GM18507 (cell line): ENCODE data around the gene RPRD2.
"Not testable (repeated sequence)": the region's sequence is repeated elsewhere in the genome, so short reads cannot be mapped to it uniquely, and the experiment has no call there.

Experiments
- DNase-seq: peaks from one replicate; pipeline ENCODE4 v3.0.0; 2011; ENCODE audit warnings: low read depth; ENCODE audit not compliant: insufficient read length; ENCODE audit errors: extremely low spot score
- FAIRE-seq: peaks from 2 replicates; lab custom pipeline; 2011; peaks lifted over from hg19 to GRCh38; lab: Jason Lieb, UNC

RPRD2 gene

DNA sequence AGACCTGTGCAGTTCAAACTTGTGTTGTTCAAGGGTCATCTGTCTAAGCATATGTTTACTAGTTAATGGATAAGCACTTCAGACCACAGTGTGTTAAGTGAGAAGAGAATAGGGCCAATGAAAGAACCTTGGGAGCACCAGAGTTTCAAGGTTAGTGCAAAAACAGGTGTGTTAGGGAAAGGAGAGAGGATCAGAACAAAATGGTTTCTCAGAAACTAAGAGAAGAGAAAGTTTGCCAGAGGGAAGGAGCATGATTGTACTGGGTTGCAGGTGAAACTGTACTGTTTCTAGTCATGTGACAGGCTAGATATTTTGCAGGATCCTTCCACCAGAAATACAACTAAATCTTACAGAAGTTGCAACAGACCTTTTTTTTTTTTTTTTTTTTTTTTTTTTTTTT lies 23.3 kb downstream of the RPRD2 start:
- FAIRE-seq (peak; percentile 51), DNase-seq (no peak)

DNA sequence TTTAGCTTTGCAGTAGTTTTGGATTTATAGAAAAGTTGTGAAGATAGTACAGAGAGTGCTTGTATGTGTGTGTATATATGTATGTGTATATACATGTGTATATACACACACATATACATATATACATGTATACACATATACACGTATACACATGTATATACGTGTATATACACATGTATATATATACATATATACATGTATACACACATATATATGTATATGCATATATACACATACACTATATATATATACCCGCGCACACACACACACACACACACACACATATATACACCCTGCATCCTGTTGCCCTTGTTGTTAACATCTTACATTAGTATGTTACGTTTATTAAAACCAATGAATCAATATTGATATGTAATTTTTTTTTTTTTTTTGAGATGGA lies 24.3 kb downstream of the RPRD2 start:
- FAIRE-seq (no peak), DNase-seq (no peak)

DNA sequence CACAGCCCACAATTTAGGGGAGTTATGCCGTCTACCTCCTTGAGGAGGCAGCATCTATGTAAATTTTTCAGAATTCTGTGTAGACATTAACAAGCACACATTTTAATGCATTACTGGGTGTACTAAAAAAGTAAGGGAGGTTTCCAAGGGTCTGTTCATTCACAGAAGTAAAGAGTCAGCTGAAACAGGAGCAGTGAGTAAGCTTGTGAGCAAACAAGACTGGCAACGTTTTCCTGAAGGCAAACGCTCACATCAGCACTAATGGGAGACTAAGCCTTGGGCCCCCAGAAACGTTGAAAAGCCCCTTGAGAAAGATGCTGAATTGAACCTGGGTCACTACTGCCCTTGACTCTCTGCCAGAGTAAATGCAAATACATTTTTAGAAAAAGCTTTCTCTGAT lies 25.7 kb downstream of the RPRD2 start:
- DNase-seq (no peak), FAIRE-seq (no peak)

DNA sequence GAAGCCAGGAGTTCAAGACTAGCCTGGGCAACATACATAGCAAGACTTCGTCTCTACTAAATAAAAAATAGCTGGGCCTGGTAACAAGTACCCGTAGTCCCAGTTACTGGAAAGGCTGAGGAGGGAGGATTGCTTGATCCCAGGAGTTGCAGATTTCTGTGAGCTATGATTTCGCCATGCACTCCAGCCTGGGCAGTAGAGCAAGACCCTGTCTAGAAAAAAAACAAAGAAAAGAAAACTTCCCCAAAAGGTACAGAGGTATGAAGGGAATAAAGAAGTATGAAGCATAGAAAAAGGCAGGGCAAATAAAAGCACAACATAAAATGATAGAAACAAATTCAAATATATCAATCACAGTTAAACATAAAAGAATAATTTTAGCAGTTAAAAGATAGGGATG lies 28.7 kb downstream of the RPRD2 start:
- no peak for FAIRE-seq

DNA sequence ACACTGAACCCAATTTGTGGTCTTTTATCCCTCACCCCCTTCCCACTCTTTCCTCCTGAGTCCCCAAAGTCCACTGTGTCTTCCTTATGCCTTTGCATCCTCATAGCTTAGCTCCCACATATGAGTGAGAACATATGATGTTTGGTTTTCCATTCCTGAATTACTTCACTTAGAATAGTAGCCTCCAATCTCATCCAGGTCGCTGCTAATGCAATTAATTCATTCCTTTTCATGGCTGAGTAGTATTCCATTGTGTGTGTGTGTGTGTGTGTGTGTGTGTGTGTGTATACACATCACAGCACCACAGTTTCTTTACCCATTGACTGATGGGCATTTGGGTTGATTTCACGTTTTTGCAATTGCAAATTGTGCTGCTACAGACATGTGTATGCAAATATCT lies 31.2 kb downstream of the RPRD2 start:
- FAIRE-seq, DNase-seq: not testable (repeated sequence)

More for the DNA sequence above, 28.7 kb downstream of the RPRD2 start:
- DNase-seq = no peak

DNA sequence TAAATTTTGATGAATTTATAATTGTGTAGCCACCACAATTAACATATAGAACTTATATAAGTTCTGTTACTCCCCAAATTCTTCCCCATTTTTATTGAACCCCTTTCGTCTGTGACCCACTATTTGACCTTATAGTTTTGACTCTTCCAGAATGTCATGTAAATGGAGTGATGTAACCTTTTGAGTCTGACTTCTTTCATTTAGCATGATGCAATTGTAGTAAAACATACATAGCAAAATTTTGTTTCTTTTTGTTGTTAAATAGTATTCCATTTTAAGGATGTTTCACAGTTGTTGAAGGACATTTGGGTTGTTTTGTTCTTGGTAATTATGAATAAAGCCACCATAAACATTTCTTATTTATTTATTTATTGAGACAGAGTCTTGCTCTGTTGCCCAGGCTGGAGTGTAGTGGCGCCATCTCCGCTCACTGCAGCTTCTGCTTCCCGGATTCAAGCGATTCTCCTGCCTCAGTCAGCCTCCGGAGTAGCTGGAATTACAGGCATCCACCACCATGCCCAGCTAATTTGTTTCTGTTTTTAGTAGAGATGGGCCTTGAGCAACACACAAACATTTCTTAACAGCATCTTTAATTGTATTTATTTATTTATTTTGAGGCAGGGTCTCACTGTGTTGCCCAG lies 33.6 kb downstream of the RPRD2 start:
- no peak for DNase-seq
- FAIRE-seq = no peak

DNA sequence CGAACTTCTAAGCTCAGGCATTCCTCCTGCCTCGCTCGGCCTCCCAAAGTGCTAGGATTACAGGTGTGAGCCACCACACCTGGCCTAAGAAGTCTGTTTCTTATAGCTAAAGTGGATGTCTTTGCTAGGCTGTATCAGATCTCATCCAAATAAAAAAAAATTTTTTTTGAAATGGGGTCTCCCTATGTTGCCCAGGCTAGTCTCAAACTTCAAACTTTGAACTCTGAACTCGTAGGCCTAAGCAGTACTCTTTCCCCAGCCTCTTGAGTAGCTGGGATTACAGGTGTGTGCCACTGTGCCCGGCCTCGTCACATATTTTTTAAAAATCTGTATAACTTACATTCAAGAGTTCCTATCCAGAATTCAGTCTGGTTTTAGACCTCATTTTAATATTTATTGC lies 40.5 kb downstream of the RPRD2 start:
- DNase-seq (no peak), FAIRE-seq (no peak)

DNA sequence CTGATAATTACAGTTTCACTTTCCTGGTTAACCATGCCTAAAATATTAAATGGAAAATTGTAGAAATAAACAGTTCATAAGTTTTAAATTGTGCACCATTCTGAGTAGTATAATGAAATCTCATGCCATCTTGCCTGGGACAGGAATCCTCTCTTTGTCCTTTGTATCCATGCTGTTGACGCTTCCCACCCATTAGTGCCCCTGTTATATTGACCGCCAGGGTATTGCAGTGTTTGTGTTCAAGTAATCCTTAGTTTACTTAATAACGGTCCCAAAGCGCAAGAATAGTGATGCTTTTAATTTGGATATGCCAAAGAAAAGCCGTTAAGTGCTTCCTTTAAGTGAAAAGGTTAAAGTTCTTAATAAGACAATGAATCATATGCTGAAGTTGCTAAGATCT lies 41.7 kb downstream of the RPRD2 start:
- no peak for DNase-seq
- FAIRE-seq = no peak

DNA sequence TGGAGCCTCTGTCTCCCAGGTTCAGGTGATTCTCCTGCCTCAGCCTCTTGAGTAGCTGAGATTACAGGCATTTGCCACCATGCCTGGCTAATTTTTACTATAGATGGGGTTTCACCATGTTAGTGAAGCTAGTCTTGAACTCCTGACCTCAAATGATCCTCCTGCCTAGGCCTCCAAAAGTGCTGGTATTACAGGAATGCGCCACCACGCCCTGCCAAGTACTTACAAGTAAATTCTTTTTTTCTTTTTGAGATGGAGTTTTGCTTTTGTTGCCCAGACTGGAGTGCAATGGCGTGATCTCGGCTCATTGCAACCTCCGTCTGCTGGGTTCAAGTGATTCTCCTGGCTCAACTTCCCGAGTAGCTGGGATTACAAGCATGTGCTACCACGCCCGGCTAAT lies 42.5 kb downstream of the RPRD2 start:
- FAIRE-seq (no peak), DNase-seq (no peak)

DNA sequence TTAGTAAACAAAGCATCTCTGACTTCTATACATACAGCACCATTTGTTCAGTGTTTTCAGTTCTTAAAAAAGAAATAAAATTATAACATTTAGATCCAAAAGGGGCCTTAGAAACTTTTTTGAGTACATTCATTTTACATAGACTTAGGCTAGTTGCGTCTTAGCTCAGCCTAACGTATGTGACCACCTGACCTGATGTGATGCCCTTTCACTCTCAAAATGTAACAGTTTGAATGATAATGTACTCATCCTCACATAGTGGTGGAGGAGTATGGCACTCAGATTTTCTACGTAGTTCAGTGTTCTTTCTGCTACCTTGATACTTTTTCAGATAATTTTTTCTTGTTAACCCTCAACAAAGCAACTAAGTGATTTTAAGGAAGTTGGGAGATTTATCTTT lies 43.4 kb downstream of the RPRD2 start:
- FAIRE-seq = no peak

DNA sequence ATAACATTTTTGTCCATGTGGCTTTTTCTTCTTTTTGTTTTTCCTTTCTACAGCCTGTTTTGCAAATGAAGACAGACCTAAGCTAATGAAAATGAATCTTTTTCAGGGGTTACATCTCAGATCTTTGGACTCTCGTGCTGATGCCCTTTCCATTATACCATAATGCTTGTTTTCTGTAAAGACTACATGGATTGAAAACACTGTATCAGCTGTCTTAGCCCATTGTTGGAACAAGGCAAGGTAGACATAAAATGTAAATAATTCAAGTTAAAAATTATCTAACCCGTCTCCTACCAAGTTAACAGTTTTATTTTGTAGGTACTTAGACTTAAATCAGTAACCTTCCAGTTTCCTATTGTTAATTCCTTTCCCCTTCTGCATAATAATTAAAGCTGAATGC lies 44.9 kb downstream of the RPRD2 start:
- no peak for FAIRE-seq

More for the DNA sequence above, 43.4 kb downstream of the RPRD2 start:
- no peak for DNase-seq

DNA sequence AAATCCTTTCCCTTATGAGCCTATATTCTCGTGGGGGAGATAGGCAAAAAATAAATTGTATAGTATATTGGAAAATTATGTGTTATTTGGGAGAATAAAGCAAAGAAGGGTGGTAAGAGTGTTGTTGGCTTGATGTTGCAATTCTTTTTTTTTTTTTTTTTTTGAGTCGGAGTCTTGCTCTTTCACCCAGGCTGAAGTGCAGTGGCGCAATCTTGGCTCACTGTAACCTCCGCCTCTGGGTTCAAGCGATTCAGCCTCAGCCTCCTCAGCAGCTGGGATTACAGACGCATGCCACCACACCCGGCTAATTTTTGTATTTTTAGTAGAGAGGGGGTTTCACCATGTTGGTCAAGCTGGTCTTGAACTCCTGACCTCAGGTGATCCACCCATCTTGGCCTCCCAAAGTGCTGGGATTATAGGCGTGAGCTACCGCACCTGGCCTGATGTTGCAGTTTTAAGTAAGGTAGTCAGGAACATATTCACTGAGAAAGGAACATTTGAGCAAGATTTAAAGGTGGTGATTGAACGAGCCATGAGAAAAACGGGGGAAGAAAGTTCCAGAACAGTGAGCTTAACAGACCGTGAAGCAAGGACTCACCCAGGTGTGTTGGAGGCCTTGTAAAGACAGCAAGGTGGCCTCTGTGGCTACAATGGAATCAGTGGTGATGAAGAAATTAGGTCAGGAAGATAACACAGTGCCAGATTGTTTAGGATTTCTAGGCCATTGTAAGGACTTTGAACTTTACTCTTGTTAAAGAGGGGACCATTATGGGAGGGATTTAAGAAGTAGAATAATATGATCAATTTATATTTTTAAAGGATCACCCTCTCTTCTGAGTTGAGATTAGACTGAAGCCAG lies 45.8 kb downstream of the RPRD2 start:
- FAIRE-seq (no peak), DNase-seq (no peak)

More for the DNA sequence above, 44.9 kb downstream of the RPRD2 start:
- DNase-seq = no peak

DNA sequence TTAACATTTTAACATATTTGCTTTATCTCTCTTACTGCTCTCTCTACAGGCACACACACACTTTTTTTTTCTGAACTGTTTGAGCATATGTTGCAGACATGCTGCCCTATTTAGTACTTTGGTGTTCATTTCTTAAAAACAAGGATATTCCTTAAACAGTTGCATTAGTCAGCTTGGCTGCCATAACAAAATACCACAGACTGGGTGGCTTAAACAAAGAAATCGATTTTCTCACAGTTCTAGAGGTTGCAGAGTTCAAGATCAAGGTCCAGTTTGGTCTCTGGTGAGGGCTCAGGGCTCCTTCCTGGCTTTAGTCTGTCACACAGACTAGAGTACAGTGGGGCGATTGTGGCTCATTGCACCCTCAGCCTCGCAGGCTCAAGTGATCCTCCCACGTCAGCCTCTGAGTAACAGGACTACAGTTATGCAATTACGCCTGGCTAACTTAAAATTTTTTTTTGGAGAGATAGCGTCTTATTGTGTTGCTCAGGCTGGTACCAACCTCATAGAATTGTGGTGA lies 46.7 kb downstream of the RPRD2 start:
- FAIRE-seq = no peak

DNA sequence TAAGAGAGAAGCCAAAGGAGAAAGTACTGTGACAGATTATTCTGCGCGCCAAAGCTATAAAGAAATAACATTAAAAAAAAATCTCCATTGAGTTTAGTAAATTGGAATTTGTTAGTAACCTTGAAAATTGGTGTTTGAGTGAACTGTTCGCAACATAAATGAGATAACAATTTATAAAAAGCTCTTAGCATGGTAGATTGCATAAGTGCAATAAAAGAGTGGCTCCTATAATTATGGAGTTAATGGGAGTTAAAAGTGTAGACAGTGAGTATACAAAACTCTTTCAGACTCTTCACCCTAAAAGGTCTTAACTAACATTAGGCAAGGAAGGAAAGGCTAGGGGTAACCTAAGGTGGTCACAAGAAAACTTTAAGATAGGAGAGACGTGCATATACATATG lies 50.6 kb downstream of the RPRD2 start:
- FAIRE-seq (no peak), DNase-seq (no peak)

More for the DNA sequence above, 46.7 kb downstream of the RPRD2 start:
- DNase-seq = no peak

DNA sequence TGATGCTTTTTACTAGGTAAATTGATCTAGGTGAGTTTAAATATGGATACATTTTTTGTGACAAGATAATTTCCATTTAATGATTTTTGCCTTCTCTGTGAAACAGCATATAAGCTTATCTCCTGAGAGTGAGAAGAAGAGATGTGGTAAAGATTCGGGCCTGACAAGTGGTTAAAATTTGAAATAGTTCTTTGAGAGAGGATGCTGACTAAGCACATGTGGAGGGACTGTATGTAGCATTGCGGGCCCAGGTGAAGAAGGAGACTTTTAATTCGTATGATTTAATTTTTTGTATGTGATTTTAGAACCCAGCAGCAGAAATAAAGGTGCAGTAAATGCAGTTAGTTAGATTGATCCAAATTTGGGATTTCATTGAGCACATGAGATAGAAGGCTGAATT lies 51.9 kb downstream of the RPRD2 start:
- FAIRE-seq (no peak), DNase-seq (no peak)

DNA sequence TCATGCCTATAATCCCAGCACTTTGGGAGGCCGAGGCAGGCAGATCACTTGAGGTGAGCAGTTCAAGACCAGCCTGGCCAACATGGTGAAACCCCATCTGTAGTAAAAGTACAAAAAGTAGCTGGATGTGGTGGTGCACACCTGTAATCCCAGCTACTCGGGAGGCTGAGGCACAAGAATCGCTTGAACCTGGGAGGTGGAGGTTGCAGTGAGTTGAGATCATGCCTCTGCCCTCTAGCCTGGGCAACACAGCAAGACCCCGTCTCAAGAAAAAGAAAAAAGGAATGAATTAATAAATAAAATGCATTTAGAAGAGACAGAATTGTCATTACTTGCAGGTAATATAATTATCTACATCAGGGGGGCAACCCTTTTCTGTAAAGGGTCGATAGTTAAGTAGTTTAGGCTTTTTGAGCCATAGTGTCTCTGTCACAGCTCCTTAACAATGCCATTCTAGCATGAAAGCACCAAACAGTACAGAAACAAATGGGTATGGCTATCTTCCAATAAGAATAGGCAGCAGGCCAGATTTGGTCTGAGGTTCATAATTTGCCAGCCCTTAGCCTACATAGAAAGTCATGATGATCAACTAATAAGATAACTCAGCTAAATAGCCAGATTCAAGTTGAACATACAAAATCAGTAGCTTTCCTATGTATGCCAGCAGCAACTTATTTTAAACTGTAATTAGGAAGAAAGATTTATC lies 56.8 kb downstream of the RPRD2 start:
- no peak for DNase-seq
- FAIRE-seq = no peak

DNA sequence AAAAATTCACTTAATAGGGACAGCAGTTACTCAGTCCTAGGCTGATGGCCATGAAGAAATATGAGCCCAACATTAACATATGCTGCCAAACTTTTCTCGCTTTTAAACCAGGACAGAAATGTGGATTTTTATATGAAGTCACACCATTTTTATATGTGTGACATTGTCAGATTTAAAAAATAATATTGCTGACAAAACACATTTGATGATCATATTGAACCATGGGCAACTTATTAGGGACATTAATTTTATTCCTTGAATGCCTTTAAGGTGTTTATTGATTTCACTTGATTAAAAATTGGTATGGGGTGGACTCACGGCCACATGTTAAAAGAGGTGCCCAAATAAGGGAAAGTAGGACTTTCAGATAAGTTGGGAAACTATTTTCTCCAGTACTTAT lies 58.6 kb downstream of the RPRD2 start:
- FAIRE-seq (no peak), DNase-seq (no peak)

DNA sequence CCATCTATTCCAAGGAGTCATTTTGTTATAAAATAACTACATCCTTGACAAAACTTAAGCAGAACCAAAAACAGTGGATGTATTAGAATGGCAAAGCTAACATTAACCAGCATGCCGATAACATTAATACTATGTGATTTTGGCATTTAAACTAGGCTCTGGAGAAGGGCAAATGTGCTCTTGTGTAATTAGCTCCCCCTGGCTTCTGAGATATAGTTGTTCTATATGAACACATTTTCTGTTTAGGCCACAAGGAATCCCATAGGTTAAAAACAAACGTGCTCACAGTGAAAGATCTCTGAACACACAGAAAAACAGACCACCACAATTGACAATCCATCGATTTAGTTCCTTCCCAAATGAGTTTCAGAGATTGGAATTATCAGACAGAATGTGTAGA lies 65.9 kb downstream of the RPRD2 start:
- FAIRE-seq = peak; percentile 31

DNA sequence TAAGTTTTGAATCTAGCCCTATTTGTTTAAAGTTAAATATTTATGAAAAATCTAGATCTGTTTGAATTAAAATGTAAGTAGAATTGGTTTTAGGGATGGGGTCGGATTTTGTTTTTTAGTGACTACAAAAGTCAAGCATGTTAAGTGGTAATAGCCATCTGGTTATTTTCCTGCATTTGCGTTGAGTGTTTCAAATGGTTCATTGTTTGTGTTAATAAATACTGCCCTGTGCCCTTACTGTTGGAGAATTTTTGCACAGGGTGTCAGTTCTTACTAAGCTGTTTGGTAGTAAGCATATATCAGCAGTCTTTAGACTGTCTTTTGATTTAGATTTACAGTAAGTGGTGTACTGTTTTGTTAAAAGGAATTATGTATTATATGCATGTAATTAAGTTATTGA lies 77.2 kb downstream of the RPRD2 start:
- FAIRE-seq (no peak), DNase-seq (no peak)

More for the DNA sequence above, 65.9 kb downstream of the RPRD2 start:
- DNase-seq = no peak

DNA sequence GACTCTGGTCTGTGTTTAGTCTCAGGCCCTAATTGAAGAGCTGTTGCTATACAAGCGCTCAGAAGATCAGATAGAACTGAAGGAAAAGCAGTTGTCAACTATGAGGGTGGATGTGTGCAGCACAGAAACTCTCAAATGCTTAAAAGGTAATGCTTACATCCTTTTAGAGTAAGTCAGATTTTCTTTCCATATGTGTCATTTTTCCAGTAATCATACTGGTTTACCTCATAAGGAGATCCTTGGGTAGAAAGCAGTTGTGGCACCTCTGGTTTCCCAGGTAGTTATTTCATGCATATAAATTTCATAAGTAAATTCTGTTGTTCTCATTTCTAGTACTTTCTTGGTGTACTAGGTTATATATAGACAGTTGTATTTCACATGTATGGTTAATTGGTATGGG lies 80.3 kb downstream of the RPRD2 start:
- DNase-seq (no peak), FAIRE-seq (no peak)
